ENCODE measurements around the gene DPP9.

DPP9 gene

DNA sequence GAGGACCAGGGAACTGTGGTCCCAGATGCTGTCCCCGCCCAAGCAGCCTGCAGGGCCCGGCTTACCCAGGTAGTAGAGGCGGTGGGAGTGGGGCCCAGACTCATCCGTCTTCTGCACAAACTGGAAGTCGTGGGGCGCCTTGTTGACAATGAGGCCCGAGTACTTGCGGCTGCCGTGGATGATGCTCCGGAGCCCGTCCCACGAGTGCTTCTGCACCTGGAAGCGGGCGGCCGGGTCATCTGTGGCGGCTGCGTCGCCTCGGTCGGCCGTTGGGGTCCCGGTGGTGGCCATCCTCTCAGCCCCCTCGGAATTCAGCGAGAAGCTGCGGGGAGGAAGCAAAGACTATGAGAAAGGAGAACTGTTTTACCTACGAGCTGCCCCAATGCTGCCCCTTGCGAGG lies 9.6 kb downstream of the DPP9 start:
- no peaks in the 10 kb centered on the region for H3K9me3 ChIP-seq (ENCODE audit: insufficient read depth, low read depth, low read length)
- TF ChIP-seq EZH2phosphoT487 (IDR thresholded peaks at IDR 0.05; ENCODE audit: borderline replicate concordance), result no peak
- TF ChIP-seq, protein P1, sequence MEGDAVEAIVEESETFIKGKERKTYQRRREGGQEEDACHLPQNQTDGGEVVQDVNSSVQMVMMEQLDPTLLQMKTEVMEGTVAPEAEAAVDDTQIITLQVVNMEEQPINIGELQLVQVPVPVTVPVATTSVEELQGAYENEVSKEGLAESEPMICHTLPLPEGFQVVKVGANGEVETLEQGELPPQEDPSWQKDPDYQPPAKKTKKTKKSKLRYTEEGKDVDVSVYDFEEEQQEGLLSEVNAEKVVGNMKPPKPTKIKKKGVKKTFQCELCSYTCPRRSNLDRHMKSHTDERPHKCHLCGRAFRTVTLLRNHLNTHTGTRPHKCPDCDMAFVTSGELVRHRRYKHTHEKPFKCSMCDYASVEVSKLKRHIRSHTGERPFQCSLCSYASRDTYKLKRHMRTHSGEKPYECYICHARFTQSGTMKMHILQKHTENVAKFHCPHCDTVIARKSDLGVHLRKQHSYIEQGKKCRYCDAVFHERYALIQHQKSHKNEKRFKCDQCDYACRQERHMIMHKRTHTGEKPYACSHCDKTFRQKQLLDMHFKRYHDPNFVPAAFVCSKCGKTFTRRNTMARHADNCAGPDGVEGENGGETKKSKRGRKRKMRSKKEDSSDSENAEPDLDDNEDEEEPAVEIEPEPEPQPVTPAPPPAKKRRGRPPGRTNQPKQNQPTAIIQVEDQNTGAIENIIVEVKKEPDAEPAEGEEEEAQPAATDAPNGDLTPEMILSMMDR (conservative IDR thresholded peaks at IDR 0.05; ENCODE audit: low read length), result no peak
- H3K27me3 ChIP-seq (ENCODE audit: insufficient read depth, low read length, poor library complexity, severe bottlenecking), result no peaks in the 10 kb centered on the region
- no peaks in the 10 kb centered on the region for H3K79me2 ChIP-seq (ENCODE audit: insufficient read depth, low read length)
- no peak overlapping the region for H3K4me3 ChIP-seq (ENCODE audit: low read length, poor library complexity, severe bottlenecking)
- H3K4me2 ChIP-seq (ENCODE audit: low read depth, low read length, poor library complexity, severe bottlenecking), result no peak overlapping the region
- no peak overlapping the region for H2AFZ ChIP-seq (ENCODE audit: low read length)
- no peaks in the 10 kb centered on the region for H3K4me1 ChIP-seq (ENCODE audit: insufficient read depth, low read length, poor library complexity, severe bottlenecking)
- peaks cover 77% of the 10 kb centered on the region; the same call in 1 of the 2 replicates for H3K36me3 ChIP-seq (ENCODE audit: insufficient read depth, low read length)
- H3F3A ChIP-seq (ENCODE audit: low read depth), result no peaks in the 10 kb centered on the region
- no peaks in the 10 kb centered on the region for H4K20me1 ChIP-seq (ENCODE audit: insufficient read depth, low read length, poor library complexity, severe bottlenecking)
- no peaks in the 10 kb centered on the region for H3K9me2 ChIP-seq (replicated peaks; ENCODE audit: low read depth, low read length)
- H3K9ac ChIP-seq (ENCODE audit: low read depth, low read length, poor library complexity, severe bottlenecking), result no peak overlapping the region

DNA sequence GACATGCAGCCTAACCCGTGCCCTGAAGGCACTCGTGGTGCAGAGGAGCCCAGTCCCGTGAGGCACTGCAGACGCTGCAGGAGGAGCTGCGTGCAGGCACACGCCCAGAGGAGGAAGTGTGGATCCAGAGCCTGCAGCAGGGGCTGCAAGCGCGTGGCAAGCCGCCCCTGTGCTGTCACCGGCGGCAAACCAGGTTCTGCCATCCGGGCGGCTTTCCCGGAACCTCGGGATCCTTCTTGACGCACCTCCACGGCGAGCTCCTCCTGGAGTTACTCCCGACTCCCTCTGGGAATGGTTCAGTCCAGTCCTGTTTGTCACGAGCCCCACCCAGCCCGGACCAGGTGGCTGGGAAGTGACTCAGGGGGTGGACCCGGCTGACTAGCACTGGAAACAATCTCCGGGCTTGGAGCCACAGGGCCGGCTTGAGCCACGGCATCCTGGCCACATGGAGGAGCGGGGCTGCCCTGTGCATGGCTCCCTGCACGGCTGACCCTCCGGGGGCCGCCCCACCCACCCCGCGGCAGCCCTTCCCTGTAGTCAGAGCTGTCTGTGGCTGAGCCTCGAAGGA lies 10.2 kb downstream of the DPP9 start:
- Histone ChIP-seq H3K4me1 (ENCODE audit: insufficient read depth, low read length, poor library complexity, severe bottlenecking) (no peaks in the 10 kb centered on the region), H3K9me3 (ENCODE audit: insufficient read depth, low read depth, low read length) (no peaks in the 10 kb centered on the region), H3K9ac (ENCODE audit: low read depth, low read length, poor library complexity, severe bottlenecking) (no peak overlapping the region), H3K4me2 (ENCODE audit: low read depth, low read length, poor library complexity, severe bottlenecking) (no peak overlapping the region), H4K20me1 (ENCODE audit: insufficient read depth, low read length, poor library complexity, severe bottlenecking) (no peaks in the 10 kb centered on the region), H2AFZ (ENCODE audit: low read length) (no peak overlapping the region), H3K36me3 (ENCODE audit: insufficient read depth, low read length) (peaks cover 75% of the 10 kb centered on the region; the same call in 1 of the 2 replicates), H3K27me3 (ENCODE audit: insufficient read depth, low read length, poor library complexity, severe bottlenecking) (no peaks in the 10 kb centered on the region), H3K79me2 (ENCODE audit: insufficient read depth, low read length) (no peaks in the 10 kb centered on the region), H3F3A (ENCODE audit: low read depth) (no peaks in the 10 kb centered on the region), H3K4me3 (ENCODE audit: low read length, poor library complexity, severe bottlenecking) (no peak overlapping the region), H3K9me2 (replicated peaks; ENCODE audit: low read depth, low read length) (no peaks in the 10 kb centered on the region)
- no peak for TF ChIP-seq EZH2phosphoT487 (IDR thresholded peaks at IDR 0.05; ENCODE audit: borderline replicate concordance)
- TF ChIP-seq, protein P1 (conservative IDR thresholded peaks at IDR 0.05; ENCODE audit: low read length), result no peak

DNA sequence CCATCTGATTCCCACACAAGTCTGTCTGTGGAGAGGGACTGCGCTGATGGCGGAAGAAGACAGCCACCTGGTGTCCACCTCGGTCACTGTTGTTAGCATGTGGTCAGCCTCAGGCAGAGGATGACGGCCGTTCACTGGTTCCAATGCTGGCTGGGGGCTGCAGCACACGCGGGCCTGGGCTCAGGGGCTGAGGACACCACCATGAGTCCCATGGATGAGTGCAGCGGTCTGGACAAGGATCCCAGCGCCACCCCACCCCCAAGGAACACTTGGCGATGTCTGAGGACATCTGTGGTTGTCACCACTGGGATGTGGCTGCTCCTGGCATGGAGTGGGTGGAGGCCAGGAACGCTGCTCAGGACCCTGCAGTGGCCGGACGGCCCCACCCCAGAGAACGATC lies 10.9 kb downstream of the DPP9 start:
- Histone ChIP-seq H3K9ac (ENCODE audit: low read depth, low read length, poor library complexity, severe bottlenecking) (no peak overlapping the region), H3F3A (ENCODE audit: low read depth) (no peaks in the 10 kb centered on the region), H3K27me3 (ENCODE audit: insufficient read depth, low read length, poor library complexity, severe bottlenecking) (no peaks in the 10 kb centered on the region), H3K9me3 (ENCODE audit: insufficient read depth, low read depth, low read length) (no peaks in the 10 kb centered on the region), H3K36me3 (ENCODE audit: insufficient read depth, low read length) (peaks cover 68% of the 10 kb centered on the region; the same call in 1 of the 2 replicates), H3K79me2 (ENCODE audit: insufficient read depth, low read length) (no peaks in the 10 kb centered on the region), H3K4me2 (ENCODE audit: low read depth, low read length, poor library complexity, severe bottlenecking) (no peak overlapping the region), H3K4me1 (ENCODE audit: insufficient read depth, low read length, poor library complexity, severe bottlenecking) (no peaks in the 10 kb centered on the region), H3K9me2 (replicated peaks; ENCODE audit: low read depth, low read length) (no peaks in the 10 kb centered on the region), H2AFZ (ENCODE audit: low read length) (no peak overlapping the region), H3K4me3 (ENCODE audit: low read length, poor library complexity, severe bottlenecking) (no peak overlapping the region), H4K20me1 (ENCODE audit: insufficient read depth, low read length, poor library complexity, severe bottlenecking) (no peaks in the 10 kb centered on the region)
- no peak for TF ChIP-seq EZH2phosphoT487 (IDR thresholded peaks at IDR 0.05; ENCODE audit: borderline replicate concordance)
- TF ChIP-seq, protein P1 (conservative IDR thresholded peaks at IDR 0.05; ENCODE audit: low read length), result no peak
